Measurements from ENCODE around the gene MKX.

The MKX gene

GRCh38 chr10:27745732-27746396, at the start of gene MKX:
Gene MKX, minus strand, starts transcription at chr10:27745819. Its CDS starts 2,404 bp downstream, at chr10:27743415.
- DNase-seq (ENCODE audit: low spot score): no peak
- no peak for FAIRE-seq

GRCh38 chr10:27794157-27794556, 48.5 kb upstream of the MKX start:
- no peak for FAIRE-seq

GRCh38 chr10:27792216-27792615, 46.6 kb upstream of the MKX start:
- DNase-seq (ENCODE audit: low spot score): no peak
- FAIRE-seq: no peak

More at GRCh38 chr10:27794157-27794556, 48.5 kb upstream of the MKX start:
- no peak for DNase-seq (ENCODE audit: low spot score)

- FAIRE-seq (no peak), DNase-seq (ENCODE audit: low spot score) (no peak)
Measured at GRCh38 chr10:27784272-27784671, 38.7 kb upstream of the MKX start.

- no peak for FAIRE-seq
- peak; percentile 61 for DNase-seq (ENCODE audit: low spot score)
Measured at GRCh38 chr10:27783660-27784059, 38.0 kb upstream of the MKX start.

- DNase-seq (ENCODE audit: low spot score): no peak
- no peak for FAIRE-seq
Measured at GRCh38 chr10:27779462-27780015, 33.9 kb upstream of the MKX start.

GRCh38 chr10:27774831-27775230, 29.2 kb upstream of the MKX start:
- DNase-seq (ENCODE audit: low spot score) (no peak), FAIRE-seq (no peak)

GRCh38 chr10:27771231-27771630, 25.6 kb upstream of the MKX start:
- DNase-seq (ENCODE audit: low spot score): no peak
- no peak for FAIRE-seq

GRCh38 chr10:27770181-27770580, 24.6 kb upstream of the MKX start:
- no peak for FAIRE-seq
- DNase-seq (ENCODE audit: low spot score): no peak

- DNase-seq (ENCODE audit: low spot score) (no peak), FAIRE-seq (no peak)
Measured at GRCh38 chr10:27760867-27761266, 15.2 kb upstream of the MKX start.

- no peak for FAIRE-seq
- no peak for DNase-seq (ENCODE audit: low spot score)
Measured at GRCh38 chr10:27759483-27760272, 14.1 kb upstream of the MKX start.

GRCh38 chr10:27752673-27753237, 7.1 kb upstream of the MKX start:
- no peak for FAIRE-seq
- no peak for DNase-seq (ENCODE audit: low spot score)

- no peak for DNase-seq (ENCODE audit: low spot score)
Measured at GRCh38 chr10:27748601-27749000, 3.0 kb upstream of the MKX start.

GRCh38 chr10:27747096-27747451, 1.5 kb upstream of the MKX start:
- no peak for FAIRE-seq

More at GRCh38 chr10:27748601-27749000, 3.0 kb upstream of the MKX start:
- no peak for FAIRE-seq

GRCh38 chr10:27746397-27747095, 927 bp upstream of the MKX start:
- DNase-seq (ENCODE audit: low spot score): no peak
- no peak for FAIRE-seq

More at GRCh38 chr10:27747096-27747451, 1.5 kb upstream of the MKX start:
- DNase-seq (ENCODE audit: low spot score): no peak

GRCh38 chr10:27744802-27745731, 552 bp downstream of the MKX start:
- DNase-seq (ENCODE audit: low spot score) (no peak), FAIRE-seq (no peak)

GRCh38 chr10:27743877-27744801, 1.5 kb downstream of the MKX start:
- FAIRE-seq (no peak), DNase-seq (ENCODE audit: low spot score) (no peak)

- FAIRE-seq: no peak
- no peak for DNase-seq (ENCODE audit: low spot score)
Measured at GRCh38 chr10:27743012-27743876, 2.4 kb downstream of the MKX start.
